Cardiac muscle cell (in vitro differentiated cells and primary cell): ENCODE measurements around the gene TTPAL. TPM values are rescaled to one million over a fixed set of nuclear protein-coding genes. Genes with fewer than 3 reads are reported as not detected.
A peak's percentile ranks its signal among the peaks of the same experiment; 100 is the strongest.

Source experiments
- DNase-seq, 2 donors: peaks; one replicate each; pipeline versions ENCODE4 v3.0.0 to v3.0.0-alpha.2; 2010 to 2017; ENCODE audit warnings: low read depth in 1 of 2, low spot score in 1 of 2
- H3K27ac ChIP-seq: fragments of 200-600 bp; sonication (generic); 2 replicates; pipeline ENCODE4 v1.5.1; 2016
- H3K27me3 ChIP-seq: fragments of 200-600 bp; sonication (generic); 2 replicates; pipeline ENCODE4 v1.6.0; 2016; ENCODE audit warnings: control low read depth
- H3K36me3 ChIP-seq: fragments of 200-600 bp; sonication (generic); 2 replicates; pipeline ENCODE4 v1.5.1; 2016; ENCODE audit warnings: control low read depth
- H3K4me1 ChIP-seq: fragments of 200-600 bp; sonication (generic); 2 replicates; pipeline ENCODE4 v1.8.1; 2017; ENCODE audit warnings: low read depth, mild to moderate bottlenecking, mixed run types
- H3K4me3 ChIP-seq: fragments of 200-600 bp; sonication (generic); 2 replicates; pipeline ENCODE4 v1.5.1; 2016; ENCODE audit warnings: mild to moderate bottlenecking
- H3K9me3 ChIP-seq: fragments of 200-600 bp; sonication (generic); 2 replicates; pipeline ENCODE4 v1.5.1; 2017; ENCODE audit warnings: low read depth, mild to moderate bottlenecking, control low read depth
- polyA plus RNA-seq: library from polyadenylated mRNA; unstranded; fragments of >200 nt; fragmentation: Nextera tagmentation; extraction: Ambion mirVana; gene quantifications from 2 replicates; pipeline ENCODE4 v1.2.1, GENCODE V29; 2016
- total RNA-seq: library from RNA; depleted of rRNA; stranded (reverse); fragments of >200 nt; gene quantifications from 2 replicates; pipeline ENCODE4 v1.2.3, GENCODE V29; 2016
- TF ChIP-seq, protein P1 (sequence below): IDR thresholded peaks from 2 replicates; pipeline ENCODE4 v1.5.1; 2012; ENCODE audit warnings: low read depth, mild to moderate bottlenecking, low read length

Gene TTPAL, protein sequence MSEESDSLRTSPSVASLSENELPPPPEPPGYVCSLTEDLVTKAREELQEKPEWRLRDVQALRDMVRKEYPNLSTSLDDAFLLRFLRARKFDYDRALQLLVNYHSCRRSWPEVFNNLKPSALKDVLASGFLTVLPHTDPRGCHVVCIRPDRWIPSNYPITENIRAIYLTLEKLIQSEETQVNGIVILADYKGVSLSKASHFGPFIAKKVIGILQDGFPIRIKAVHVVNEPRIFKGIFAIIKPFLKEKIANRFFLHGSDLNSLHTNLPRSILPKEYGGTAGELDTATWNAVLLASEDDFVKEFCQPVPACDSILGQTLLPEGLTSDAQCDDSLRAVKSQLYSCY
- total RNA-seq = 5.6 and 6.1 TPM in 2 replicates
- 6.6 and 9.8 TPM in 2 replicates for polyA plus RNA-seq

DNA sequence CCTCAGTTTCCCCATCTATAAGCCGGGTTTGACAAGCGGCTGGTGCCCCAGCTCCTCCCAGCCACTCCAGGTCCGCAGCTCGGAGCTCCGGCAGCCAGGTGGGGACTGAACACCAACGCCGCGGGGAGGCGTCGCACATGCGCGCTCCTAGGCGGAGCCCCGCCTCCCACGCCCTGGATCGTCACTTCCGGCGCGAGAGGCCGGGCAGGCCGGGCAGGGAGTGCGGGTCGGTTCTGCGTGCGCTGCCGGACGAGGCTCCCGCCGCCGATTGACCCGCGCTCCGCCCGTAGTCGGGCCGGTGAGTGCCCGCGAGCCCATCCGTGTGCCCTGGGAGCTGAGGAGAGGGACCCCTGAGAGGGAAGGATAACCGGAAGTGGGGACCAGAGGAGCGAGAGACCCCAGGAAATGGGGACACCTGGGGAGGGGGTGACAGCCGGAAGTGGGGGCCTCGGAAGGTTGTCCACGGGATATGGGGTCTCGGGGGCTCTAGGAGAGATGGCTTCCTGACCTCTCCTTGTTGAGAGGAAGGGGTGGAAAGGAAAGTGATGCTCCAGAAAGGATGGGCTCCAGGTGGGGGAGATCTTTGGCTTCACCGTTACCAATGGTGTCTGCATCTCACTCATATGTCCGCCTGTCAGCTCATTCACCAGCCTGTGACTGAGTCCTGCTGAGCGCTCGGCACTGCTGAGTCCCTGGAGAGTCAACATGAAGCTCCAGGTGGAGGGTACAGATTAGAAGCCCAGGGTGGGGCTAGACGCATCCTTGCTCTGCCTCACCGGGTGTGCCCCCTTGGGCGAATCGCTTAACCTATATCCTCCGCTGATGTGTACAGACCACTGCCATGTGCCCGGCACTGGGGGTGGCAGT lies at the start of gene TTPAL:
TSS of gene TTPAL (plus strand) at position 181 of the 867 bp plus-strand sequence. CDS start 4,126 bp downstream, outside the sequence.
- no peaks in the 10 kb centered on the region for H3K27me3 ChIP-seq
- no peaks in the 10 kb centered on the region for H3K9me3 ChIP-seq
- H3K27ac ChIP-seq = peak within 1 kb of the TSS; percentile 72
- peak; percentile 89 to 94 for DNase-seq
- H3K36me3 ChIP-seq = no peaks in the 10 kb centered on the region
- TF ChIP-seq, protein P1, sequence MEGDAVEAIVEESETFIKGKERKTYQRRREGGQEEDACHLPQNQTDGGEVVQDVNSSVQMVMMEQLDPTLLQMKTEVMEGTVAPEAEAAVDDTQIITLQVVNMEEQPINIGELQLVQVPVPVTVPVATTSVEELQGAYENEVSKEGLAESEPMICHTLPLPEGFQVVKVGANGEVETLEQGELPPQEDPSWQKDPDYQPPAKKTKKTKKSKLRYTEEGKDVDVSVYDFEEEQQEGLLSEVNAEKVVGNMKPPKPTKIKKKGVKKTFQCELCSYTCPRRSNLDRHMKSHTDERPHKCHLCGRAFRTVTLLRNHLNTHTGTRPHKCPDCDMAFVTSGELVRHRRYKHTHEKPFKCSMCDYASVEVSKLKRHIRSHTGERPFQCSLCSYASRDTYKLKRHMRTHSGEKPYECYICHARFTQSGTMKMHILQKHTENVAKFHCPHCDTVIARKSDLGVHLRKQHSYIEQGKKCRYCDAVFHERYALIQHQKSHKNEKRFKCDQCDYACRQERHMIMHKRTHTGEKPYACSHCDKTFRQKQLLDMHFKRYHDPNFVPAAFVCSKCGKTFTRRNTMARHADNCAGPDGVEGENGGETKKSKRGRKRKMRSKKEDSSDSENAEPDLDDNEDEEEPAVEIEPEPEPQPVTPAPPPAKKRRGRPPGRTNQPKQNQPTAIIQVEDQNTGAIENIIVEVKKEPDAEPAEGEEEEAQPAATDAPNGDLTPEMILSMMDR = peak; percentile 36
- no peaks in the 10 kb centered on the region for H3K4me1 ChIP-seq
- H3K4me3 ChIP-seq = peak within 1 kb of the TSS; percentile 72

DNA sequence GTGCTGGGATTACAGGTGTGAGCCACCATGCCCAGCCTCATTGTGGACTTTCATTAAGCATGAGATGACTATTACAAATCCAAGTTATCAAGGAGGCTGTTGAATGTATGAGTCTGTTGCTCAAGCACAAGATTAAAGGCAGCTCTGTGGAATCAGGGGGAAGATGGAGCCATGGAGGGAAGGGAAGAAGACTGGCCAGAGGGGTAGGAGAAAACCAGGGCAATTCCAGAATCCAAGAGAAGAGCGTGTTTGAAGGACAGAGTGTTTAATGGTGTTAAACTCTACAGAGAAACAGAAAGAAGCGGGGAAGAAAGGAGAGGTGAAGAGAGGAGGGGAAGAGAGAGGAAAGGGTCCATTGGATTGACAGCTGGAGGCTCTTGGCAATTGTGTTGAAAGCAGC lies 49.8 kb upstream of the TTPAL start:
- H3K27me3 ChIP-seq = peaks cover 6% of the 10 kb centered on the region

DNA sequence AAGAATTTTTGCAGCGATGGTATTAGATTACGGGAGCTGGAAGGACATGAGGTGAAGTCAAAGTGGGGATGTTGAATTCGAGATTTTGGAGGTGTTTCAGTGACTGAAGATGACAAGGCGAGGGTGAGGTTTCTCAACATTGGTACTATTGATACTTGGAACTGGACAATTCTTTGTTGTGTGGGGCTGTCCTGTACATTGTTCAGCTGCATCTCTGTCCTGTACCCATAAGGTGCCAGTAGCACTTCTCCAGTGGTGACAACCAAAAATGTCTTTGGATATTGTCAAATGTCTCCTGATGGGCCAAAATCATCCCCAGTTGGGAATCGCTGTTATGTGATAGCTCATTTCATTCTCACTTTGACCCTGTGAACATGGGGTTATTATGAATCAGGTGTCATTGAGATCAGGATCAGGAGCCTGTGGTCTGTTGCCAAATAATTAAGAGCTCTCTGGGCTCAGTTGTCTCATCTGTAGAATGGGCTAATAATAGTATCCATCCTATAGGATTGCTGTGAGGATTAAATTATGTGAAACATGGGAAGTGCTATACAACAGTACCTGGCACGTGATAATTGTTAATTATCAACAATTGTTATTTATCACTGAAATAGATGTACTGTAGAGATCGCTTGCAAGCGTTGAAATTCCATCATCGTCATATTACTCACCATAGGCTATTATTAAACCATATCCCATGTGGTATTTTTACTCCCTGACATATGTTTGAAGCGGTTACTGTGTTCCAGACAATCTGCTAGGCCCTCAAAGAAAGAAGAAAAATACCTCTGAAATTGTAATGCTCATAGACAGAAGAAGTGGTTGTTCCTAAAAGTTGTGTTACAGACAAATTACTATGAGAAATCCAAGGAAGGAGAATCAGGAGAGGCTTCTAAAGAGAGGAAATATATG lies 48.5 kb upstream of the TTPAL start:
- H3K27ac ChIP-seq = no peak overlapping the region
- DNase-seq = no peak
- peaks cover 6% of the 10 kb centered on the region for H3K27me3 ChIP-seq
- TF ChIP-seq, protein P1 = no peak
- H3K4me1 ChIP-seq = no peaks in the 10 kb centered on the region
- no peaks in the 10 kb centered on the region for H3K36me3 ChIP-seq
- no peak overlapping the region for H3K4me3 ChIP-seq
- H3K9me3 ChIP-seq = no peaks in the 10 kb centered on the region

More for the DNA sequence above, 49.8 kb upstream of the TTPAL start:
- no peak overlapping the region for H3K4me3 ChIP-seq
- TF ChIP-seq, protein P1 = no peak
- H3K36me3 ChIP-seq = no peaks in the 10 kb centered on the region
- H3K9me3 ChIP-seq = no peaks in the 10 kb centered on the region
- no peaks in the 10 kb centered on the region for H3K4me1 ChIP-seq
- DNase-seq = no peak
- H3K27ac ChIP-seq = no peak overlapping the region

DNA sequence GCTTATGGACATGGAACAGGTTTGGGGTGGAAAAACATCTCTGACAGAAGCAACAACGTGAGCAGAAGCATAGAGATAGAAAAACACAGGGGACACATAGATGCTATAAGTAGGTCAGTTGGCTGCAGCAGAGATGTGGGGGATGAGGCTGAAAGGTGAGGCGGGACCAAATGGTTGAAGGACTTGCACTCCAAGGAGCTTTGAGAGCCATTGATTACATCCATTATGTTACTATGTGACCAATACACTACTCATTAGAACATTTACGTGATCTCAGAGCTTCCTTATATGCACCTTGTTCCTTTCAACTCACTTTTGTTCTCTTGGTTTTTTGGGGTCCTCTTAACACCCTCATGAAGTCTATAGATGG lies 47.9 kb upstream of the TTPAL start:
- TF ChIP-seq, protein P1 = no peak
- H3K27me3 ChIP-seq = peaks cover 6% of the 10 kb centered on the region
- no peak for DNase-seq
- no peak overlapping the region for H3K4me3 ChIP-seq
- H3K4me1 ChIP-seq = no peaks in the 10 kb centered on the region
- no peaks in the 10 kb centered on the region for H3K9me3 ChIP-seq
- no peak overlapping the region for H3K27ac ChIP-seq
- H3K36me3 ChIP-seq = no peaks in the 10 kb centered on the region
